Muscle of back (tissue), 13 donors: Measurements from ENCODE around the gene ZNF324. TPM values are rescaled to one million over a fixed set of nuclear protein-coding genes. Genes with fewer than 3 reads are reported as not detected.
A peak's percentile ranks its signal among the peaks of the same experiment; 100 is the strongest.
"Not testable (repeated sequence)": the region's sequence is repeated elsewhere in the genome, so short reads cannot be mapped to it uniquely, and the experiment has no call there.

ENCODE experiments used
- DNase-seq, 3 donors: peaks; one replicate each; pipeline versions ENCODE4 v3.0.0 to v3.0.0-alpha.2; 2013
- long read RNA-seq, 9 donors: transcript quantifications; one replicate each; lab custom pipeline, GENCODE V29; 2026
- polyA plus RNA-seq, 10 donors: library from polyadenylated mRNA; unstranded; fragments of 120-200 nt; gene quantifications; one replicate each; pipeline ENCODE4 v1.2.1, GENCODE V29; 2013; ENCODE audit not compliant: insufficient read length in 10 of 10

Gene ZNF324
- polyA plus RNA-seq, result 1 to 10 TPM; 3.3 to 6.4 (median 5.0) TPM
- long read RNA-seq, donor 1, result 0 reads
- long read RNA-seq, donor 2, result 0 reads
- long read RNA-seq, donor 3, result 0 reads
- long read RNA-seq, donor 4, result 0 reads
- long read RNA-seq, donor 5, partial matches to known transcripts, result 0 of 1 reads
- long read RNA-seq, donor 5, other reads (novel, unspliced or antisense), result 0 of 1 reads
- long read RNA-seq, donor 6, result 0 reads
- long read RNA-seq, donor 7, result 0 reads
- long read RNA-seq, donor 8, partial matches to known transcripts, result 0 of 2 reads
- long read RNA-seq, donor 8, other reads (novel, unspliced or antisense), result 0 of 2 reads
- long read RNA-seq, donor 9, result 0 reads

DNA sequence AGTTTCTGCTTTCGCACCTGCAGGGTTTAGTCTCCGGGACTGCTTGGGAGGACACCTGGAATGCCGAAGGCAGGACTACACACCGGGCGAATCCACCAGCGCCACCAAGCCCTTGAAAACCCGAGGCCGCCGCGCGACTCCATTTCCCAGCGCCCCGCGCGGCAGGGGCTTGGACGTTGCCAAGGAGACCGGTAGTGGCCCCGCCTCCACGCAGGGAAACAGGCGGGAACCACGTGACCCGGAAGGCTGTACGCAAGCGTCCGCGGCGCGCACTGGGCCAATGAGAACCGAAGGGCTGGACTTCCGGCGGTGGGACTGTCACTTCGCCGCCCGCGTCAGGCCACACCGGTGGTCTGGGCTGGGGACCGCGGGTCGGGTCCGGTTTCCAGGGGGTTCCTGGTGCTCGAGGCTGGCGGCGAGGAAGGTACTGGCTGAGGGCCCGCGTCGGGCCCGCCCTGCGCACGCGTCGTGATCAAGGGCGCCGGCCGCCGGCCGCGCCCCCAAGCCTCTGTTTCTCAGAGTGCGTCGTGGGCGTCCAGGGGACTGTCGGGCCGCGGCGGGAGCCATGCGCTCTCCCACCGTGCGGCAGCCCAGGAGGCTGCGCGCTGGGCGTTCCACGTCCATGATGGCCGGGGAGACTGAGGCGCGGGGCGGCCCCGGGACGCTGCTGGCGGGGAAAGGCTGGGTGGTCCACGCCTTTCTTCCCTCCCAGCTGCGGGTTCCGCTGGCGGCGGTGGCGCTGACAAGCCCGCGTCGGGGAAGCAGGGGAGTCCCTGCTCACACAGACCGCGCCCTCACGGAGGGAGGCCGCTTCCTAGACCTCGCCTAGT, at the start of gene ZNF324:
ZNF324 (plus strand) TSS at position 321 of the 830 bp plus-strand sequence. CDS start 2,106 bp downstream, outside the sequence.
- DNase-seq, result peak; percentile 96 to 99 (median 98)

DNA sequence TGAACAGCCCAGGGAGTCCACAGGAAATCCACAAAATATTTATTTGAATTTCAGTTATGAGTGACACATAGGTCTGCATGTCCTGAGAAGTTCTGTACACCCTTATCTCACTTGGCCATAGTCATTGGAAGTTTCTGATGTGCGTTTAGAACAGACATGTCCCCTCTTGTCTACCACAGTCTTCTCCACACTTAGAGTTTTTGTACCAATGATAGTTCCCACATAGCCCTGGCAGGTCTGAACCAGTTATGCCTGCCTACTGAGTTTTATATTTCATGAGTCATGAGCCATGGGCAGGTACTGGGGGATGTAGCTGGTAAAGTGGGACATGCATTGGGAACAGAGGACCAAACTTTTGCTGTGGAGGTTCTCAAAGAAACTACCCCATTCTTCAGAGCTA, 38.3 kb upstream of the ZNF324 start:
- DNase-seq, result no peak

DNA sequence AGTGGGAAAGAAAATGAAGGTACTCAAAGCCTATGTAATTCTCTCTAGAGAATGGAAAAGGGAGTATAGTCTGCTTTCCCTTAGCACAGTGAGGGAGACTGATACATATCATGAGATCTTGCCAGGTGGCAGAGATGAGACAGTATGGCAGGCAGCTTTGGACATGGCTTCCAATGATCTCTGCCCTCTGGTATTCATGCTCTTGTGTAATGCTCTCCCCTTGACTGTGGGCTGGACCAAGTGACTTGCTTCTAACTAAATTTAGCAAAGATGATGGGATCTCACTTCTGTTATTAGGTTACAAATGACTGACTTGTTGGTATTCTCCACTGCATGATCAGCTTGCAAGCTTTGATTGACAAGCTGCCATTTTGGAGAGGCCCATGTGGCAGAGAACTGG, 37.1 kb upstream of the ZNF324 start:
- no peak for DNase-seq

DNA sequence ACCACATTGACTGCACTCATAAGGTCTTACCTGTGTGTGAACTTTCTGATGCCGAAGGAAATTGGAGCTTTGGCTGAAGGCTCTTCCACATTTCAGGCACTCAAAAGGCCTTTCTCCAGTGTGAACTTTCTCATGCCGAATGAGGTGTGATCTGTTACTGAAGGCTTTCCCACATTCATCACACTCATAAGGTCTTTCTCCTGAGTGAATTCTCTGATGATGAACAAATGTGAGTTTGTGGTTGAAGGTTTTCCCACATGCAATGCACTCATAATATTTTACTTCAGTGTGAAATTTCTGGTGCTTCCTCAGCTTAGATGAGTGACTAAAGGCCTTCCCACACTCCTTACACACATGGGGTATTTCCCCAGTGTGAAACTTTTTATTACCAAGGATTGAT, 32.7 kb upstream of the ZNF324 start:
- no peak for DNase-seq

DNA sequence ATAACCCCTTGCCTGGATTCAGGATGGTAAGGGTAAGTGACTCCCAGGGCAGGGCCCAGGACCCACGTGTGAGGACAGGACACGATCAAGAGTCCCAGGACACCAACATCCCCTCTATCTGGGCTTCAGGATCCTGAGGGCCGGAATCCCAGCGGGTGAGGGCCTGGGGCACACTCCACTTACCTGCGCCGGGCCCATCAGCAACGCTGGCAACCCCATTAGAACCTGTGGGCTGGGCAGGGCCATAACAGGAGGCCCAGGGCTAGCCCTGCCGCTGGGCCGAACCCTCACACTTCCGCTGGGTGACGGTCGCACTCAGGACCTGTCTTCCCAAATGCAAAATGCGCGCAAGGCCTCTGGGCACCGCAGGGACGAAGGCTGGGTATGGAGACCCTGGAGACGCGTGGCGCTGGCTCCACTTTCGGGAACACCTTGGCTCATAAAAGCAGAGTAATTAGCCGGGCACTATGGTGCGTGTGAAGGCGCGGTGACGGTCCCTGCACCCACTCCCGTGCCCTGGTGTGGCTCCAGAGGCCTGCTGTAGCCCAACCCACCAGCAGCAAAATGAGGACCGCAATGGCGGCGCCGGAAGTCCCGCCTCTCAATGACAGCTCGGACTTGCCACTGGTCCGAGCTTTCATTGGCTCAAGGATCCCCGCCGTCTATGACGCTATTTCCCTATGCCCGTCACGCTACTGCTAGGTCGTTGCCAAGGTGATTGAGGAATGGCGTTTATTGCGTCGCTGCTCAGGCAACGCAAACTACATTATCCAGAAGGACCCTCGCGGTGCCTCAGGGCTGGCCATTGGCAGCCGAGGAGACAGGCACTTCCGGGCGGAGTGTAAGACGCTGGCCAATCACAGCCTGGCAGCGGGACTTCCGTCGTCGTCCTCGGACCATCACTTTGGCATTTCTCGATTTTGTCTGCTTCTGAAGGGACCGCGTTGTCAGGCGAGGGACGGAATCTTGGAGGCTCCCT, 27.0 kb upstream of the ZNF324 start, which contains the start of gene ZNF132:
ZNF132 (minus strand) TSS at position 578 of the 979 bp plus-strand sequence; CDS start at position 246, 332 bp downstream.
- peak; percentile 99 to 100 (median 99) for DNase-seq

DNA sequence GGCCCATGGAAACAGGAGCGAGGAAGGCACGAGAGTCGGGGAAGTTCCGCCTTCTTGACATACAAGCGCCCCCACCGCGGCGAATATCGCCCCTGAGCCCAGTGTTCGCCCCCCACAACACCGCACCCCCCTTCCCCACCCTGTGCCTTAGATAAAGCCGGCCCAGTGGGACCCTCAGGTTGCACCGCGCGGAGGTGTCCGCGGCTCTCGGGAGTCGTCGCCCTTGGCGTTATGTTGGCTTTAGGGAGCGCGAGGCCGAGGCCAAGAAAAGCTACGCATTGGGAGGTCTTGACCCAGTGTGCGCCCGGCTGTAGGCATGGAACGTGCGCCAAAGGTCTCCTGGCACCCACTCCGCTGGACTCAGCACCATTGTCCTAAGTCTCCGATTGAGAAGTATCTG, 26.3 kb upstream of the ZNF324 start:
- DNase-seq, result no peak

DNA sequence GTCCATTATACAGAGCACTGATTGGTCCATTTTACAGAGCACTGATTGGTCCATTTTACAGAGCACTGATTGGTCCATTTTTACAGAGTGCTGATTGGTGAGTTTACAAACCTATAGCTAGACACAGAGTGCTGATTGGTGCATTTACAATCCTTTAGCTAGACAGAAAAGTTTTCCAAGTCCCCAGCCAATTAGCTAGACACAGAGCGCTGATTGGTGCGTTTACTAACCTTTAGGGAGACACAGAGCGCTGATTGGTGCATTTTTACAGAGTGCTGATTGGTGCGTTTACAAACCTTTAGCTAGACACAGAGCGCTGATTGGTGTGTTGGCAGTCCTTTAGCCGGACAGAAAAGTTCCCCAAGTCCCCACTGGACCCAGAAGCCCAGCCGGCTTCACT, 23.9 kb upstream of the ZNF324 start:
- not testable (repeated sequence) for DNase-seq

DNA sequence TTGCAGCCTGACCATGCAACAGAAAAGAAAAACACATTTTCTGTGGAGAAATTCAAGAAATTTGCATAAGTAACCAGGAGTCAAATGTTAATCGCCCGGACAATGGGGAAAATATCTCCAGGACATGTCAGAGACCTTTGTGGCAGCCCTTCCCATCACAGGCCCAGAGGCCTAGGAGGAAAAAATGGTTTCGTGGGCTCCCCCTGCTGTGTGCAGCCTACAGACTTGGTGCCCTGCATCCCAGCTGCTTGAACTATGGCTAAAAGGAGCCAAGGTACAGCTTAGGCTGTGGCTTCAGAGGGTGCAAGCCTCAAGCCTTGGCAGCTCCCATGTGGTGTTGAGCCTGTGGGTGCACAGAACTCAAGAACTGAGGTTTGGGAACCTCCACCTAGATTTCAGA, 18.0 kb upstream of the ZNF324 start:
- not testable (repeated sequence) for DNase-seq

DNA sequence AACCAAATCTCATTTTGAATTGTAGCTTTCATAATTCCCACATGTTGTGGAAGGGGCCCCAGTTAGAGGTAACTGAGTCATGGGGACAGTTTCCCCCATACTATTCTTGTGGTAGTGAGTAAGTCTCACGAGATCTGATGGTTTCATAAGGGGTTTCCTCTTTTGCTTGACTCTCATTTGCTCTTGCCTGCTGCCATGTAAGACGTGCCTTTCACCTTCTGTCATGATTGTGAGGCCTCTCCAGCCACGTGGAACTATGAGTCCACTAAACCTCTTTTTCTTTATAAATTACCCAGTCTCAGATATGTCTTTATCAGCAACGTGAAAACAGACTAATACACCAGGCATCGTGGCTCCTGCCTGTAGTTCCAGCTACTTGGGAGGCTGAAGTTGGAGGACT, 16.9 kb upstream of the ZNF324 start:
- not testable (repeated sequence) for DNase-seq

DNA sequence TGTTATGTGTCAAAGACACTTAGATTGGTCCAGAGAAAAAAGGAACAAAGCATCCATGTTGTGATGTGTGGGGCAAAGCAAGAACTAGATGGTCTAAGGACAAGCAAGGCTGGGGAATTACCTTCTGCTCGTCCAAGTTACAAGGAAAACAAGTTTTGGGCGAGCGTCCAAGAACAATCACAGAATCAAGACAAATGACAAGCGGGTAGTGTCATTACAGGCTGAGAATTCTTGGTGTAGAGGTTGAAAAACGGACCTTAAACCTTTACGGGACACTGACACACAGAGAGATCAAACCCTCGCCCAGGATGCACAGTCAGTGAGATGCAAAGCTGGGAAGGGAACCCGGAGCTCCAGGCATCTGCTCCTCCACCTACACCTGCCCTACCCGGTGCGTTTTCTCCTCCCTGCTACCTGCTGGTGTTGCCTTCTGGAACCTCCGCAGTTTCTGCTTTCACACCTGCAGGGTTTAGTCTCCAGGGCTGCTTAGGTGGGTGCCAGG, 16.0 kb upstream of the ZNF324 start:
- DNase-seq, result no peak

DNA sequence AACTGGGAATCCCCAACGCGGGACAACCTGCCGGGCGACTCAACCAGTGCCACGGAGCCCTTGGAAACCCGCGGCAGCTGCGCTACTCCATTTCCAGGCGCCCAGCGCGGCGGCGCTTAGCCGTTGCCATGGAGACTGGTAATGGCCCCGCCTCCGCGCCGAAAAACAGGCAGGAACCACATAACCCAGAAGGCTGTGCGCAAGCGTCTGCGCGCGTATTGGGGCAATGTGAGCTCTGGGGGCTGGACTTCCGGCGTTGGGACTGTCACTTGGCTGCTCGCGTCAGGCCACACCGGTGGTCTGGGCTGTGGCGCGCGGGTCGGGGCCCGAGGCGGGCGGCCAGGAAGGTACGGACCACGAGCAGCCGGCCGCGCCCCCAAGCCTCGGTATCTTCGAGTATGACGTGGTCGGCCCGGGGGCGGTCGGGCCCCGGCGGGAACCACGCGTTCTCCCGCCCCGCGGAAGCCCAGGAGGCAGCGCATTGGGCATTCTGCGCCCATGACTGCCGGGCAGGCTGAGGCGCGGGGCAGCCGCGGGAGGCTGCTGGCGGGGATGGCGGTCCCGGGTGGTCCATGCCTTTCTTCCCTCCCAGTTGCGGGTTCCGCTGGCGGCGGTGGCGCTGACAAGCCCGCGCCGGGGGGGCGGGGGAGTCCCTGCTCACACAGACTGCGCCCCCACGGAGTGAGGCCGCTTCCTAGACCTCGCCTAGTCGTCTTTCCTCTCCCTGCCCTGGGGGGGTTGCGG, 15.3 kb upstream of the ZNF324 start, which contains the start of gene ZNF324B:
ZNF324B (plus strand) TSS at position 265 of the 744 bp plus-strand sequence. CDS start 2,080 bp downstream, outside the sequence.
- peak; percentile 95 to 98 (median 97) for DNase-seq

DNA sequence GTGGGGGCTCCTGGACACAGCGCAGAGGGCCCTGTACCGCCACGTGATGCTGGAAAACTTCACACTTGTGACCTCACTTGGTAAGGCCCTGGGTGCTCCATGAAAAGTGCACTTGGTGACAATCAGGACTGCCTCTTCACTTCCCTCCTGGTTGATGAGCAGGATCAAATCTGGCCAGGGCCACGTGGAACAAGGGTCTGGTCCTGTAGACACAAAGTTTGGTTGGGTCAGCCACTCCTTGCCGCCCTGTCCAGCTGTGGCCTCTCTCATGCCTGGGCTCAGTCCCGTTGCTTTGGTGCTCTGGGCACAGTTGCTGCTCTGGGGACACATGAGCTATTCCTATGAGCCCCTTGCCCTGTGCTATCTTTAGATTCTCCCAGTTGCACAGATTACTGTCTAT, 13.1 kb upstream of the ZNF324 start:
- no peak for DNase-seq

DNA sequence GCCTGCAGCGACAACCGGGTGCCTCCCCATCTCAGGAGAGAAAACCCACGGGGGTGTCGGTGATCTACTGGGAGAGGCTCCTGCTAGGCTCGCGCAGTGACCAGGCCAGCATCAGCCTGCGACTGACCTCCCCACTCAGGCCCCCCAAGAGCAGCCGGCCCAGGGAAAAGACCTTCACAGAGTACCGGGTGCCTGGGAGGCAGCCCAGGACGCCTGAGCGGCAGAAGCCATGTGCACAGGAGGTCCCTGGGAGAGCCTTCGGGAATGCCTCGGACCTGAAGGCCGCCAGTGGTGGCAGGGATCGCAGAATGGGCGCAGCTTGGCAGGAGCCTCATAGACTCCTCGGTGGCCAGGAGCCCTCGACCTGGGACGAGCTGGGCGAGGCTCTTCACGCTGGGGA, 11.6 kb upstream of the ZNF324 start:
- DNase-seq, result no peak

DNA sequence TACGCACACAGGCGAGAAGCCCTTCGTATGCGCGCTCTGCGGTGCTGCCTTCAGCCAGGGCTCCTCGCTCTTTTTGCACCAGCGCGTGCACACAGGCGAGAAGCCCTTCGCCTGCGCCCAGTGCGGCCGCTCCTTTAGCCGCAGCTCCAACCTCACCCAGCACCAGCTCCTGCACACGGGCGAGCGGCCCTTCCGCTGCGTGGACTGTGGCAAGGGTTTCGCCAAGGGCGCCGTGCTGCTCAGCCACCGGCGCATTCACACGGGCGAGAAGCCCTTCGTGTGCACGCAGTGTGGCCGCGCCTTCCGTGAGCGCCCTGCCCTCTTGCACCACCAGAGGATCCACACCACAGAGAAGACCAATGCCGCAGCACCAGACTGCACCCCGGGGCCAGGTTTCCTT, 10.8 kb upstream of the ZNF324 start:
- DNase-seq, result no peak

DNA sequence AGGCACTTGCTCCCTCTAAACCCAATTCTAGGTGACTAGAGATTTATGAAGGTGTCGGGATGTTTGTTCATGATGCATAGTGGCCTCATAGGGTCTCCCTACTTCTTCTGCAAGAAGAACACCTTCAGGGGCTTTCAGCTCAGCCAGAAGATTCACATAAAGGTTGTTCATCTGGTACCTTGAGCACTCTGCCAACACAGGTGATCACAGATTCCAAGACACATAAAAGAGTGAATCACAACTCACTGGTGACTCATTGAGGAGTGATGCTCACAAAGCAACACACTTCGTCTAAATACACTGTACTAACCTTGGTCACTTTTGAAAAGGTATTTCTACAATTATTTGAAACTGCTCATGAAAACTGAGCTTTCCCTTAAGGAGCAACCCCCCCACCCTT, 6.8 kb upstream of the ZNF324 start:
- DNase-seq, result no peak

DNA sequence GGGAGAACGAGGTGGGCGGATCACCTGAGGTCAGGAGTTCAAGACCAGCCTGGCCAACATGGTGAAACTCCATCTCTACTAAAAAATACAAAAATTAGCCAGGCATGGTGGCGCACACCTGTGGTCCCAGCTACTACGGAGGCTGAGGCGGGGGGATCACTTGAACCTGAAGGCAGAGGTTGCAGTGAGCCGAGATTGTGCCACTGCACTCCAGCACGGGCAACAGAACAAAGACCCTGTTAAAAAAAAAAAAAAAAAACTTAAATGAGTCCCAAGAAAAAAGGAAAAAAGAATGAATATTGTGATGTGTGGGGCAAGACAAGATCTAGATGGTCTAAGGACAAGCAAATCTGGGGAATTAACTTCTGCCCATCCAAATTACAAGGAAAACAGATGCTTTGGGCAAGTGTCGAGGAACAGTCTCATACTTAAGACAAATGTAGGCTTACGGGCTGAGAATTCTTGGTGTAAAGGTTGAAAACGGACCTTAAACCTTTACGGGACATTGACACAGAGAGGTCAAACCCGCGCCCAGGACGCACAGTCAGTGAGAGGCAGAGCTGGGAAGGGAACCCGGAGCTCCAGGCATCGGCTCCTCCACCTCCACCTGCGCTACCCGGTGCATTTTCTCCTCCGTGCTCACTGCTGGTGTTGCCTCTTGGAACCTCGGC, 656 bp upstream of the ZNF324 start:
- no peak for DNase-seq

DNA sequence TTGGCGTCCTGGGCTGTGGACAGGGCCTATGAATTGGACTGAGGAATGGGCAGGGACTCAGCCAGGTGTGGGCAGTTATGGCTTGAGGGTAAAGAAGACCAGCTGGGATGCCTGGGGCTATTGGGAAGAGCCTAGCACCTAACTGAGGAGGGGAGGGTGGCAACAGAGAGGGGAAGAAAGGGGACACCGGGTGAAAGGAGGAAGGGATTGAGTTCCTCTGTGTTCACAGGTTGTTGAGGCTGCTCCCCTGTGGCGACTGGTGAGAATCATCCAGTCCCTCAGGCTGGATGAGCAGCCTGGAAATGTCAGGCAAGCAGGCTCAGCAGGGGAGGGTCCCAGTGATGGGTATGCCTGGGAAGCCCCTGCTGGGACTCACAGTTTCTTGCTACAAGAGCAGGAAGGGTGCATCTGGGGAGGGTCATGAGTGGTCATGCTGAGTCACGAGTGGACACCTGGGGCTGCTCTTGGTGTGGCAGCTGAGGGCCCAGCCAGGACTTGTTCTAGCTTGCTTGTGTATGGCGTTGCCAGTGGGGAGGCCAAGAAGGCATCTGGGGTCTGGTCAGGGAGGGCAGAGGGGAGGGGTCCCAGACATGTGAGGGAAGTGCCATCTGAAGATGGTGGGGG, 1.4 kb downstream of the ZNF324 start:
- DNase-seq, result no peak

DNA sequence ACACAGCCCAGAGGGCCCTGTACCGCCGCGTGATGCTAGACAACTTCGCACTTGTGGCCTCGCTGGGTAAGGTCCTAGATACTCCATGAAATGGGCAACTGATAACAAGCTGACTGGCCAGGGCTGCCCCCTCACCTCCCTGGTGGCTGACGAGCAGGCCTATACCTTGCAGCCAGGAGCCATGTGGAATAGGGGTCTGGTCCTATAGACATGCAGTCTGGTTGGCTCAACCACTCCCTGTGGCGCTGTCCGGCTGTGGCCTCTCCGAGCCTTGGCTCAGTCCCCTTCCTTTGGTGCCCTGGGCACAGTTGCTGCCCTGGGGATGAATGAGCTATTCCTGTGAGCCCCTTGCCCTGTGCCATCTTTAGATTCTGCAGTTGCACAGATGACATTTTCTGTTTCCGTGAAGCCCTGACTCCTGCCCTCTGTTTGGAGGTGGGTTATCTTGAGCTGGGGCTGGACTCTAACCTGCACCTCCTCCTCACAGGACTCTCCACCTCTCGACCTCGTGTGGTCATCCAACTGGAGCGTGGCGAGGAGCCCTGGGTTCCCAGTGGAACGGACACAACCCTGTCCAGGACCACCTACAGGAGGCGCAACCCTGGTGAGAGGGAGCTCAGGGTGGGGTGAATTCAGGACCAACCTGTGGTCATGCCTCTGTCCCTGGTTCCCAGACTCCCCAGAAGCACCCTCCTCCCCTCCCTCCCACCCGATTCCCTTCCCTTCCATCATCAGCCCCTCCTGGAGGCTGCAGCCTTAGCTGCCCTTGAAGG, 2.5 kb downstream of the ZNF324 start:
- no peak for DNase-seq
